NCI-H748 treated with DMSO at 0.1 percent for 48 hours (cell line): ENCODE results near the gene NCF2.

ENCODE experiments used
- DNase-seq: peaks from one replicate; lab custom pipeline; 2025; lab: John Stamatoyannopoulos, UW

The NCF2 gene

DNA sequence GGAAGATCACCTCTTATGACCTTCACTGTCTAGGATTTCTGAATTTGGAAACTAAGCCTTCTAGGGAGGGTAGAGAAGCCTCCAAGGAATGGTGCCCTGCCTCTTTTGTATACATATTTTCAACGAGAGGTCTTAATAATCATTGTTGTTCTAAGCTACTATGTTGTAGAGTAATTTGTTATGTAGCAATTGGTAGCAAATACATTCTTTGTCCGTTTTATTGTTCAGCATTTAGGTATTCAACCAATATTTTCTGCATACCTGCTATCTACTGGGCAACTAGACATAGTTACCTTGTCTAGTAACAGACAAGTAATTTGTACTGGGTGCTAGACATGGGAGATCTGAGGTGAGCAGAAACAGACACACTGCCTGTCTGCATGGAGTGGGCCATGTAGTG, 20.8 kb upstream of the NCF2 start:
- DNase-seq = no peak

DNA sequence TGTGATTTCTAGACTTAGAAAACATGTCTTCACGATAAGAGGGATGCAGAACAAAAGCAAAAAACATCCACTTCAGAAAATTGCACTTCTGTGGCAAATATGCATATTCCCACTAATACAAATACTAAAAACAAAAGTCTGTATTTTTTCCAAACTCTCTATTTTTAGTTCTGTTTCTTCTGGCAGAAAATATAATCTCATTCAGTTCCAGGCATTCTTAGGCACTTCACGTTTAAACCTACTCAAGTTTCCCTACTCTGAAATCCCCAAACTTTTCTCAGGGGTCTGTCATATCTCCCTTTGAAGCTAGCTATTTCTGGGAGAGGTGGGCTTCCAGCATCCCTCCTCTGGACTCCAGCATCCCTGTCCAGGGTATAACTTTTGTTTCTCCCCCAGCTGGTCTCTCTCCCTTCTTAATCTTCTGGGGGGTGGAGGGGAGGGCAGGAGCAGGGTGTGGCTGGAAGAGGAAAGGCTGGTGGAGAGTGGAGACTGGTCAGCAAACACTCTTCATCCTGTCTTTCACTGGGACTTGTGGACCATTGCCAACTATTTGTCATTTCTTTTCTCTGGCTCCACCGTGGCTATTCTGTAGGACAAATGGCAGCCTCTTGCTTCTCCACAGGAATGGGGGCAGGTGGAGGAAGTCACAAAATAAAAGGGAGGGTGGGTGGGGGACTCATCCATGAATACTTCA, 19.6 kb upstream of the NCF2 start:
- no peak for DNase-seq

DNA sequence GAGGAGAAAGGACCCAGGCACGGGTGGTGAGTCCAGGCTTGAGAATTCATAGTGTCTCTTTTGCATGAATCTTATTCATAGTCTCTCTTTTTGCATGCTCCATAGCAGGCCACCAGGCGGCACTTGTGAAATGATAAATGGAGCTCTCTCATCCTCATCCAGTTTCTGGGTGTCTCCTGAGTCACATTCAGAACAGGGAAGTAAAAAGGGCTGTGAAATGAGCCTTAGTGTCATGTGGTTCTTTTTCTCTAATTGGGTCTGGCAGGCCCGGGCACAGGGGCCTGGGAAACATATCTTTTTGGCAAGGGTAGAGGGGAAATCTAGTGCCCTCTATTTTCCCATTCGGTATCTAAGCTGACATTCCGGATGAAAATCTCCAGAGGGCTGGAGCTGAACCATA, 19.1 kb upstream of the NCF2 start:
- DNase-seq = no peak

DNA sequence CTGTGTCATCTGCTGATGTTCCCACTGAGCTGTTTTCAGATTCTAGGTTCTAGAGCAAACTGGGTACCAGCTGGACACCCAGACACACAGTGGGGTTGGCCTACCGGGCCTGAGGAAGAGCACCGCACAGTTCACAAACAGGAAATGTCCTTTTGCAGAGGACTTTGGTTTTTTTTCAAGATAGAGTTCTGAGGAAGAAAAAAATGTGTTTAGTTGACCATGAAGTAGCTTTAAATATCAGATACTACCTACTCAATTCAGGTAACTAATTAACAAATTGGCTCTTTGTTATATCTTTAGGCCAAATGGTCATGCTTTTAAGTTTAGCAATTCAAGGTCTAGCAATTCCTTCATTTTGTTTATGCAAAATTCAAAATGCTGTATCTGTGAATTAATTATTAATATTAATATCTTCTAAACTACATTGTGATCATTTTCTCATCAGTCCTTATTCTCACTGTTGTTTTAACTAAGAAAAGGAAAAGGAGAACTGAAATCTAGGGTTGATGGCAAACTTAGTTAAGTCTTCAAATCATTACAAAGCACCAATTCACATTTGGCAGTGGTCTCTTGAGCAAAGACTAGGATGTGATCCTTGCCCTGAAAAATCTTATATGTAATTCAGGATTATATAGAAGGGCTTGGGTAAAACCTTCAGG, 17.2 kb upstream of the NCF2 start:
- DNase-seq = no peak

DNA sequence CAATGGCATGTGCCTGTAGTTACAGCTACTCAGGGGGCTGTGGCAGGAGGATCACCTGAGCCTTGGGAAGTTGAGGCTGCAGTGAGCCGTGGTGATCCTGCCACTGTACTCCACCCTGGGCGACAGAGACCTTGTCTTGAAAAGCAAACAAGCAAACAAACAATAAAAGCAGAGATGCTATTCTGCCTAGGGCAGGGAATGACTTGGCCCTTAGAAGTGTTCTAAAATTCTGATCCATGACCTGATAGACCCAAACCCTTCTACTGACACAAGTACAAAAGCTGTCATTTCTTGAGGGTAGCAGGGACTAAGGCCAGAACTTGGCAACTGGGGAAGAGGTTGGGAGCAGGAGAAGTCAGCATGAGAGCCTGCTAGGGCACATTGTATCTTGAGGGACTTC, 15.6 kb upstream of the NCF2 start:
- no peak for DNase-seq

DNA sequence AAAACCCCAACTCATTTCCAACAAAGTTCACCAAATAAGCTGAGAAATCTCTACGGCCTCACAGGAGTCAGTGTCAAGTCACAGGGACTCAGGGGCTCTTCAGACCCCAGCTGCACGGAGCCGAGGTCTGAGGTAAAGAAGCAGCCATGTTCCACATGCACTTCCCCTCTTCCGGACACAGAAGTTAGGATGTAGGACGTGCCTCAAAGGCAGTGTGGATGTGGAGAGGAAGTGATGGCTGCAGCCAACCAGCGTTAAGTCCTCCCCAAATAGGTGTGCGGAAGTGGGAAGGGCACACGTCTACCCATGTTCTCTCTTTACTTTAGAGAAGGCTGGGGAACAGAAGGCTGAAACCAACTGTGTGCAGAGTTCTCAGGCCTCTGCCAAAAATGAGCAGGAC, 14.6 kb upstream of the NCF2 start:
- no peak for DNase-seq

DNA sequence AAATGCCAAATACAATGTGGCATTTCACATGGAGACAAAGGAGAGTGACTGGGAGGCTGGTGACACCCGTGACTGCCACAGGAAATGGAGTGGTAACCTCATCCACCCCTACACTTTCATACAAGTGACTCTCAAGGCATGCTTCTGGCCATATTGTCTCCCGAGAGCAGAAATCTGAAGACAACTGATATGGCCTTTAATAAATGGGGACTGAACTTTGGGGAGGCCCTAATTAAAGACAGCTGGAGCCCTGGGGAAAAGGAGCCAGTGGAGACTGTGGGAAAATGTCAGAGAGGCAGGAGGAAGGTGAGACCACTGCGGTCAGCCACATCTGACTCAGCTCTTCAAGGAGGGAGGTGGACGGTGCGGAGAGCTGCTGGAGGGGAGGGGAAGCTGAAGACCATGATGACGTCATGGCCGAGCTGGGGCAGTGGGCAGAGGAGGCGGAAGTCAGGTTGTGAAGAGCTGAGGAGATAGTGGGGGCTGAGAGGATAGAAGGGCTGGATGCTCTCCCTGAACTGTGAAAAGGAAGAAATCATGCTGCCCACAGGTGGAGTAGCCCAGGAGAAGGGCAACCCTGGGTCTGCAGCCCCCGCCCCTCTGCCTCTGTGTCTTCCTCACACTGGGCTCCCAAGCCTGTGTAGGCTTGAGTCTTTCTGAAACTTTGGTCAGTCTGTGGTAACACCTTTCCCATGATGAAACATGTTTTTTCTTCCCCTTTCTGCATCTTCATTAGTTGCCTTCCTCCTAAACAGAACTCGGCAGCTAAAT, 14.0 kb upstream of the NCF2 start:
- no peak for DNase-seq

DNA sequence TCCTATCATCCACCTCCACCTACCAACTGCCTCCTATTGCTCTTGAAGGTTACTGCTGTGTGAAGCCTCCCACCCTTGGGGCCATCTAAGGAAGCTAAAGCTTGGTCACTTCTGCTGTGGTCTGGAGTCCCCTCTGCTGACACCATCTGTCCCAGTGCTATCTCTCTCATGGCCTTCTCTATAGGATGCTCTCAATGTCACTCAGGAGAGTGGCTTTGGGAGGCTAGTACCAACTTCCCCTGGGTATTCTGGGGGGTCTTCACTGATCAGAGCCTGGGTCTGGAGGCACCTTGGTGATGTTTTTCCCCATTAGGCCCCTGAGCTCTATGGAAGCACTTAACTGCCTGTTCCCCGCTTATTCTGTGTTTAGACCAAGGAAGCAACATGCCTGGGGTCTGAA, 12.3 kb upstream of the NCF2 start:
- no peak for DNase-seq

DNA sequence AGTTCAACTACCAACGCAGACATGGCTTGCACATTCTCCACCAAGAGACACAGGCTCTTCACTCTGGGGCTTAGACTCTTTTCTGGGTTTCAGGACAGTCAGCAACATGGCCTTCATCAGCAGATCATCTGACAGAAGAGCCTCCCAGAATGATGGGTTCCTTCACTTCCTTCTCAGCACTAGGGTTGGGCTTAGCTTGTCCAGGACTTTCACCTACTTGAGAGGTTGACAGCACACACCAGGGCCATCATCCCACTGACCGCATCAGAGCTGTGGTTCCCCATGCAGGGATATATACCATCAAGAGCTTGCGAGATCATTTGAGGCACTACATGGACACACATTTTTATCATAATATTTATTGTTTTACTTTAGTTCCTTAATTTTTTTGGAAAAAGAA, 10.4 kb upstream of the NCF2 start:
- no peak for DNase-seq

DNA sequence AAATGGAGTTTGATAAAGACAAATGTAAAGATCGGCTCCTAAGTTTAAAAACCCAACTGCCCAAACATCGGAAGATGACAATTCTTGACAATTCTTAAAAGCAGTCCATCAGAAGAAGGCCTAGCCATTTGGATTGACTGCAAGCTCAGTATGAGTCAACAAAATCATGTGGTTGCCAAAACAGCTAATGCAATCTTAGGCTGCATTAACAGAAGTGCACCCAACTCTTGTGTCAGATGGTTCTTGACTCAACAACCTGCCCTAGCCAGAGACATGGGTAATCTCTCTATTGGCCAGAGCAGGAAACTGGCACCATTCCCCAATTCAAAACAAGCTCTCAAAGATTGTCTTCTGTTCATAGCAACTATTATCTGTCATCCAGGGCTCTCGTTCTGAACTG, 9.9 kb upstream of the NCF2 start:
- DNase-seq = no peak

DNA sequence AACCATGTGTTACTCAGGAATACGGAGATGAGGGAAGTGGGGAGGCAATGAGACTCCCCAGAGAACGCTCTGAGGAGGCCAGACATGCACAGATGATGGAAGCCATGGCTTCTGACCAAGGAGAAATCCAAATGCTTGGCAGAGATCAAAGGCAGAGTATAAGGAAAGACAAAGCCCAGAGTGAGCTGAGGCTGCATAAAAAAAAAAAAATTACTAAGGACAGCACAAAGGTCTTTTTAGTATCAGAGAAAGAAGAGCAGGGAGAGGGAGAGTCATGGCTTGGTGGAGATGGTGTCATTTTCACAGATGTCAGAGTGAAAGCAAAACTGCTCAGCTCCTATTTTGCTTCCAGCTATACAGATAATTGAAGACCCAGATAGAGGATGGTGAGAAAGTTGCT, 8.1 kb upstream of the NCF2 start:
- no peak for DNase-seq

DNA sequence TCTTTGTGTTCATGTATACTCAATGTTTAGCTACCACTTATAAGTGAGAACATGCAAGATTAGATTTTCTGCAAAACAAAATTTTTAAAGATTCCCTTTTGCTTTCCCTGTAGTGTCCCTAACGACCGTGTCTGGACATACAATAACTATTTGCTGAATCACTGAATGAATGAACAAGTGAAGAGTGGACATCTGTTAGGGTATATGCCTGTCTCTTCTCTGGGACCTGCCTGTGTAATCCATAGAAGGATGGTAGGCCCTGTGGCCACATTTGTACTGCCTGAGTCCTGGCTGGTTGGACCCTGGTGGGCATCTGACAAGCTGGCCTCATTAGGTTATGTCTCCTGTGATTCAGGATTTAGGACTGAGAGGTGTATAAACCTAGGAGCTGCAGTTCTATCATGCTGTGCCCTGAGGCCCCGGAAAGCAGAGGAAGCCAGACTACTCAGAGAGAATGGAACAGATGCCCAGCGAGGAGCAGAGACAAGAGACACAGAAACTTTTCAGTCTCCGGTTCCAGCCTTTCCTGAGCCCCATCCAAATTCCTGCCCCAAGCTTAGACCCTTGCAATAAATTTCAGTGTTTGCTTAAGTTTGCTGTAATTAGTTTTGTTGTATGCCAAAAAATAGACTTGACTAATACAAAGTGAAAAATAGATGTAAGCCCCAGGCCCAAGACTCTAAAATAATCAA, 7.5 kb upstream of the NCF2 start:
- no peak for DNase-seq

DNA sequence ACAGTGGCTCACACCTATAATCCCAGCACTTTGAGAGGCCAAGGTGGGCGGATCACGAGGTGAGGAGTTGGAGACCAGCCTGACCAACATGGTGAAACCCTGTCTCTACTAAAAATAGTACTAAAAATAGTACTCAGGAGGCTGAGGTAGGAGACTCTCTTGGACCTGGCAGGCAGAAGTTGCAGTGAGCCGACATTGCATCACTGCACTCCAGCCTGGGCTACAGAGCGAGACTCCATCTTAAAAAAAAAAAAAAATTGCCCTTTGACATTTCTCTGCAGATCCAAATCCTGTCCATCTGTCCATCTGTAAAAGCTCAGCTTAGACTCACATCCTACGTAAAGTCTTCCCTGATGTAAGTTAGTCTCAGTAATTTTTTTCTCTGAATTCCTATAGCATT, 6.2 kb upstream of the NCF2 start:
- DNase-seq = no peak

DNA sequence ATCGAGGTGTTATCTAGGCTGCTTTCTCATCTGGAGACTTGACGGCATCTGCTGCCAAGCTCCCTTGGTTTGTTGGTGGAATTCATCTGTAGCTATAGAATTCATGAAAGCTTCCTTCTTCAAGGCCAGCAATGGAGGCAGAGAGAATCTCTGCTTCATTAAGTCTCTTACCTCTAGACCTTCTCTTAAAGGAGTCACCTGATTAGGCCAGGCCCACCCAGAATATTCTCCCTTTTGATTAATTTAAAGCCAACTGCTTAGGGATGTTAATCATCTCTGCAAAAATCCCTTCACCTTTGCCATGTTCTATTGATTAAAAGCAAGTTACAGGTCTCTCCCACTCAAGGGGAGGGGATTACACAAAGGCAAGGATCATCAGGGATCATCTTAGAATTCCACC, 5.3 kb upstream of the NCF2 start:
- DNase-seq = no peak

DNA sequence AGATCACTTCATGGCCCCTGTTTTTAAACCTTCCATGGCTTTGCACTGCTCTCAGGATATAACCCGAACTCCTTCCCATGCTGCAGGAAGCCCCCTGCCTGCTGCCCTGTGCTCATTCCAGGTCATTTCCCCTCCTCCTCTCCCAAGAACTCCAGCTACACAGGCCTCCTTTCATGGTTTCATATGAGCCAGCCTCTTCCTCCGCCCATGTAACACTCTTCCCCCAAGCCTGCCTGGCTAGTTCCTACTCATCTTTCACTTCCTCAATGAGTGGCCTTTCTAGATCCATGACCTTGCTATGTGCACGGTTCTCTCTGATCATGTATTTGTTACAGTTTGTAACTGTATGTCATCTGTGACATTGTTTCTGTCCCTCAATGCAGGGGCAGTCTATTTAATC, 3.1 kb upstream of the NCF2 start:
- no peak for DNase-seq

DNA sequence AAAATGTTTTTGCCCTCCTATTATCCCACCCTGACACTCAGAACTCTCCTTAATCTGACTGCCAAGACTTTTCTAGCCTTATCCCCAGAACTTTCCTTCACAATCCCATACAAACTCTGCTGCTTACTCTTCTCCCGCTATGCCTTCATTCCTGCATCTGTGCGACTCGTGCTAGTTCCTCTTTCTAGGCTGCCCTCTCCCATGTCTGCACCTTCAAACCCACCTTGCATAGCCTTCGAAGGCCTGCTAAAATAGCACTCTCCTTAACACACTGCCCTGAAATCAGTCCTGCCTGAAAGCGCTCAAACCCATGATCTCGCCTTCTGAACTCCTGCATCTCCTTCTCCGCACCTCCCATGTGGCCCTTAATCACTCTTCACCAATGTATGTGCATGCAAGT, 2.5 kb upstream of the NCF2 start:
- DNase-seq = no peak

DNA sequence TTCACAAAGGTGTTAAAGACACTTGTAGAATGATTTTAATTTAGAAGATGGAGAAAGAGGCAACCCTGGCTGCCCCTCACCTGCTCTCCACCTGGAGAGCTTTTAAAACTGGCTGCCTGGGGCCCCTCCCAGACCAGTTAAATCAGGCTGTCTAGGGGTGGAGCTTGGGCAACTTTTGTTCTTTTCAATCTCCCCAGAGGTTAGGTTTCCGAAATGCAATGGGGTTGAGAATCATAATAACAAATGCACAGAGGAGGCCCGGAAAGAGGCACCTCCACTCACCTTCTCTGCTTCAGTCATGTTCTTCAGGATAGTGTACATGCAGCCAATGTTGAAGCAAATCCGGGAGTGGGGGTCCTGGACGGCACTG, 400 bp downstream of the NCF2 start:
- no peak for DNase-seq

DNA sequence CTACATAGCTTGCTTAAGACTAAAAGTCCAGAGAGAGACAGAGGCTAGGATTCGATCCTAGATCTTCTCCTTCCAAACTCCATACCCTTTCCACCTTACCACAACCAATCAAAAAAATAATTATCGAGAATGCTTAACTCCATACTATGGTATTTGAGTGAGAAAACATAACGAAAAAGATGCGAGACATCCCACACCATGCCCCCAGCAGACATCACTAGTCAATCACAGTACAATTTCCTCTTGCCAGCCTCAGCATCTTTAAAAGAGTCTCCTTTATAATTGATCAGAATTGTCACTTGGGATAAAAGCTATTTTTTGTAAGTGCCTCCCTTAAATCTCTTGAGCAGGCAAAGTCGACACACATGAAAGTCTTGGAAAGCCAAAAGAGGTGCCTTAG, 875 bp downstream of the NCF2 start:
- DNase-seq = no peak

DNA sequence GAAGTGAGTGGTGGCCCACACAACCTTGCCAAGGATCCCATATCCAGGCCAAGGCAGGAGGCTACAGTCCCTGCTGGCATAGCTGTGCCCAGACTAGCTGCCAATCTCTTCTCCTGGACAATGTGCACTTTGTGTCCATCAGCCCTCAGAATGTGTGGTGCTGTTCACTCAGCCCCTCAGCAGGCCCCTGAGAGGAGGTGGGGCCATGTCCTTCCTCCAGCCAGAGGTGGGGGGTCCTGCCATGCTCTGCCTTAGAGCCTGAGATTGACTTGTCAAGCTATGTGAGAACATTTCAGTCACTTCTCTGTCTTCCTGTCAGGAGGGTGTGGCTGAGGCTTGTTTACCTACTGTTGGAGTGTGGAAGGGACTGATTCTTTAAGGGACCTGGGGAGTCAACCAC, 1.4 kb downstream of the NCF2 start:
- DNase-seq = no peak

DNA sequence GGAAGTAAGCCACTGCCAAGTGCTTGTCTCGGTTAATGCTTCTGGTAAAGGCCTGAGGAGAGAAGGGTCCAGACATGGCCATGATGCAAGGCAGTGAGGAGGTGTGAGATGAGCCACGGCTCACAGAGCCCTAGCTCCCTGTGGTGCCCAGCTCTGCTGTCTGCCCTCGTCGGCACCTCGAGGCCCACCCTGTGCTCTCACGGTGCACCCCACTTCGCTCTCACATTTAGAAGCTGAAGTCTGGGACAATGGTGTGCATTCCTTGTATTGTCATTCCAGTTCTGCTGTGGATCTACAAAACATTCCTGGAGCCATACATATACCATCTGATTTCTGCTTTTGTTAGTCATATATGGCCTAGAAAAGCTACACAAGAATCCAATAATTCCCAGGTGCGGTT, 3.3 kb downstream of the NCF2 start:
- no peak for DNase-seq

DNA sequence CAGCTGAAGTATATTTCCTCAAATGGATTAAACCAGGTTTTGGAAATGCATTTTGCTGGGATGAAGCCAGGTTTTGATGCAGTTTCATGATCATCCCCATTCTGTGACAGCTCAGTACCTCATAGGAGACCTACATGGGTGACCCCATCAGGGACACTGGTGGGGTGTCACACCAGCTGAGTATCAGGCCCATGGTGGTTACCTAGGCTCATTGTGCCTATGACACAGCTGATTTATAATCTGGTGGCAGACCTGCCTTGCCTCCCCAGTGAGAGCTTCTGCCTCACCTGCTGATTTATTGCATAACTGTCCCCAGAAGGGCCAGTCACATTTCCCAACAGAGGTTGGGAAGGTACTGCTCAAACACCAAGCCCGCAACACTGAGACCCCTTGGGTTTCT, 3.8 kb downstream of the NCF2 start:
- DNase-seq = no peak

DNA sequence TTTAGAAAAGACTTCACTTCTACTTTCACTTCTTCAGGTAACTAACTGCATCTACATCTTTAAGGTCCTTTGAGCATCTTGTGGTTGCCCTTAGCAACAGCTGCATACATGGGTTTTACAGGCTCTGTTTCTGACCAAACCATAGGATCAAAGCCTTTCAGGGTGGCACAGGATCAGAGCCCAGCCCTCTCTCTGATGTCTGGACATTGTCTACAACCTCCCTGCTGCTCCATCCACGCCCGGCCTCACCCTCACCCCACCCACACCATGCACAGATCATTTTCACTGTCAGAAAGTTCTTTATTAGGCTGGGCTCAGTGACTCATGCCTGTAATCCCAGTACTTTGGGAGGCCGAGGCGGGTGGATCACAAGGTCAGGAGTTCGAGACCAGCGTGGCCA, 5.2 kb downstream of the NCF2 start:
- DNase-seq = no peak

DNA sequence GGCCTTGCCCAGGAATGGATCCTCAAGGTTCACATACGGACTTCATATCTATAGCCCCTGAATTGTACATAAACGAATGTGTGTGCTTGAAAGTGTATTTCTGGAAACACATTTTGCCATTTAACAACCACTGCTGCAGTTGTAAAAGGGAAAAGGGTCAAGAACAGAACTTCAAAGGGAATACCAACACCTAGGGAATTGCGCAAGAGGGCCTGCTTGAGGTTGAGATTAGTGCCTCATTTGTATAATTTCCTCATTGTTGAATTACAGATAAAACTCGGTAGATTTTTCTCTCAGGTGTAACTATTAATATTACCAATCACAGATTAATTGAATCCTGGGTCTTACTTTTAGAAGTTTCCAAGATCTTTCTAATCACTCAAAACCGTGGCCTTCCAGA, 6.1 kb downstream of the NCF2 start:
- no peak for DNase-seq
